Amygdala (tissue), 56 donors: ENCODE results near the gene HPCAL1.
A peak's percentile ranks its signal among the peaks of the same experiment; 100 is the strongest.

Experiments
- DNase-seq, 56 donors: peaks; one replicate each; lab custom pipeline; 2025; lab: John Stamatoyannopoulos, UW

Gene HPCAL1

DNA sequence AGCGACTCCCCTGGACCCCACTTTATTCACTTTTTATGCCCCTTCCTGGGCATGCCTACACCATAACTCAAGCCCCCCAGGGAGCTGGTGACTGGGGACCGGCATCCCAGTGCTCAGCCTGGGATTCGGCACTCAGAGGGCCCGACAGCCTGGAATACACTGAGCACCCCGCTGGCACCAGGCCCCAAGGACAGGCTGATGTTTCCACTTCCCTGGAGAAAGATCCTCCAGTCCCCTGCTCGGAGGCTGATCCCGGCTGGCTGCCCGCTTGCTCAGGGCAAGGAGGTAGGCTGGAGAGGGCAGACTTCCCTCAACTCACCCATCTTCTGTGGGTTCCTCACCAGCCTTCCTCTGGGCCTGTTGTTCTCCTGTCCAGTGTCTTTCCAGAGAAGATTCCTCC is 108.9 kb downstream of the HPCAL1 start:
- no peak for DNase-seq

GRCh38 chr2:10412380-10412779 is 109.7 kb downstream of the HPCAL1 start:
- DNase-seq = peak in 4 of 56 donors; percentile 8 to 25 (median 20)

DNA sequence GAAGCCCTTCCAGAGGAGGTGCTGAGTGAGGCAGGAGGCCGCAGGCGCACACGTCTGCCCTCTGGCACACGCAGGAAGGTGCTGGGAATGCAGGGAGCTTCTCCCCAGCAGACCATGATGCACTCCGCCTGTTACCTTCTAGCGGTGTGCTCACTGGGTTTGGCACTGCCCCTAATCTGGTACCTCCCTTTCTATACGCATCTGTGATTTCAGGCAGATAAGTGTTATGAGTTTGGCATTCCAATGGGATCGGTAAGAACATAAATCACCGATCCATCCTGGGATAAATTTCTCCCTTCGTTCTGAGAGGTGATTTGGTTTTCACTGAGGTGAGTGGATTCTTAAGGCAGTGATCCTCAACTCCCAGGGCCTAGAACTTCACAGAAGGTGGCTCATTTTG is 110.8 kb downstream of the HPCAL1 start:
- no peak for DNase-seq

DNA sequence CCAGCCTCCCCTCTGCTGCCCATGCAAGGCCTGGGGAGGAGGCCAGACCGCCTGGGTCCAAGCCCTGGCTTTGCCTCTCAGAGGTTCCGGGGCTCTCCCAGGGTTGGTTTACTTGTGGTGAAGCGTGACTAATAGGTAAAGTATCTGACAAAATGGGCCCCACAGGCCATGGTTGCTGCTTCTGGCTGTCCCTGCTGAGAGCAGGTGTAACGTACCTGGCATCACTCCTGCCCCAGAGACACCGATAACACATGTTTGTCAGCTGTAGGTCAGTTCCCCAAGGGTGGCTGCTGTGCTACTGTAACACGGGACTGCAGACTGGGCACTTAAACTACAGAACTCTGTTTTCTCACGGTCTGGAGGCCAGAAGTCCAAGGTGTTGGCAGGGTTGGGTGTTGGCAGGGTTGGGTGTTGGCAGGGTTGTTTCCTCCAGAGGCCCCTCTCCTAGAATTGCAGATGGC is 111.3 kb downstream of the HPCAL1 start:
- peak in 2 of 56 donors; percentile 30 to 38 for DNase-seq

GRCh38 chr2:10414591-10414990 is 111.9 kb downstream of the HPCAL1 start:
- peak in 1 of 56 donors; percentile 37 for DNase-seq

DNA sequence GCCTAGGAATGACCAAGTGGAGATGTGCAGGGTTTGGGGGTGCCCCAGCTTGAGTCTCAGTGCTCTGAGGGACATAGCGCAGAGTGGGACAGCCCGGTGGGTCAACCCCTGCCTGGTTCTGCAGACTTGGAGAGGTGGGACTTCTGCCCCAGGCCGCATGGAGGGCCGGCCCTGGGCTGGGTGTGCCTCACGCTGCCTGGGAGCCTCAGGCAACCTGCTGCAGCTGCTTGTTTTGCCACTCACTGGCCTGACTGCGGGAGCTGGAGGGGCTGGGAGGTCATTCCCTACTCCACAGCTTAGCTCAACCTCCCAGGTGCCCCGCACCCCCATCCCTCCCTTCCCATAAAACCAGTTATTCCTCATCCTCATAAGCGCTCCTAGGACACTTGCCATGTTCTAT is 112.3 kb downstream of the HPCAL1 start:
- no peak for DNase-seq

DNA sequence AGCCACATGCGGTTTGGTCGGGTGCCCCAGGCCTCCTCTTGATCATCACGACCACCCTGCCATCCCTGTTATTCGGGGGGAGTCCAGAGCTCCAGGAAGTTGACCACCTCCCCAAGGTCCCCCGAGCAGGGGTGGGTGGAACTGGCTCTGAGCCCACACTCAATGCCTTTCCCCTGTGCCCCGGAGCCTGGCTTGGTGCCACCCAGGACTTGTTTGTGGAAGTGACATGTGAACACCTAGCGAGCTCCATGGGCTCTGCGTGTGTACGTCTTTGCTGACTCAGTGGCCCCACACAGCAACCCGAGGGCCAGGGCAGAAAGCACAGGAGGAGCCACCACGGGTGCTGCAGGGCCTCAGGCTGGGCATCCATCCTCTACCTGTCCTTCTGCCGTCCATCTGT is 112.9 kb downstream of the HPCAL1 start:
- no peak for DNase-seq

DNA sequence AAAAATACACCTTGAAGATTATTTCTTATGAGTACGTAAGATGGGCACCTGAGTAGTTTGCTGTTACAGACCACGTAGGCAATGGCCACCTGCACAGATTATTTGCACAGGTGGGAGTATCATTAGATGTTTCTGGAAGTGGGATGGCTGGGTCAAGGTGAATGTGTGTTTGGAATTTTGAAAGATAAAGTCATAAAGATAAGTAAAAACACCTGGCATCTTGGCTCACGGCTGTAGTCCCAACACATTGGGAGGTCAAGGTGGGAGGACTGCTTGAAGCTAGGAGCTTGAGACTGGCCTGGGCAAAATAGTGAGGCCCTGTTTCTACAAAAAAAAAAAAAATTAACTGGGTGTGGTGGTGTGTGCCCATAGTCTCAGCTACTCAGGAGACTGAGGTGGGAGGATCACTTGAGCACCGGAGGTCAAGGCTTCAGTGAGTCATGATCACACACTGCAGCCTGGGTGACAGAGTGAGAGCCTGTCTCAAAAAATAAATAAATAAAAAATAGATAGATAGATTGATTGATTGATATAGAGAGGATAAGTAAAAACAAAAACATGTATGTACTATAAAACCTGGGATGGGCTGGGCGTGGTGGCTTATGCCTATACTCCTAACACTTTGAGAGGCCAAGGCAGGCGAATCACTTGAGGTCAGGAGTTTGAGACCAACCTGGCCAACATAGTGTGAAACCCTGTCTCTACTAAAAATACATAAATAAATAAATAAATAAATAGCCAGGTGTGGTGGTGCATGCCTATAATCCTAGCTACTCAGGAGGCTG is 115.0 kb downstream of the HPCAL1 start:
- DNase-seq = no peak

GRCh38 chr2:10419553-10420257 is 117.0 kb downstream of the HPCAL1 start:
- no peak for DNase-seq

GRCh38 chr2:10422251-10422650 is 119.5 kb downstream of the HPCAL1 start:
- no peak for DNase-seq

GRCh38 chr2:10422732-10423399 is 120.2 kb downstream of the HPCAL1 start:
- no peak for DNase-seq

DNA sequence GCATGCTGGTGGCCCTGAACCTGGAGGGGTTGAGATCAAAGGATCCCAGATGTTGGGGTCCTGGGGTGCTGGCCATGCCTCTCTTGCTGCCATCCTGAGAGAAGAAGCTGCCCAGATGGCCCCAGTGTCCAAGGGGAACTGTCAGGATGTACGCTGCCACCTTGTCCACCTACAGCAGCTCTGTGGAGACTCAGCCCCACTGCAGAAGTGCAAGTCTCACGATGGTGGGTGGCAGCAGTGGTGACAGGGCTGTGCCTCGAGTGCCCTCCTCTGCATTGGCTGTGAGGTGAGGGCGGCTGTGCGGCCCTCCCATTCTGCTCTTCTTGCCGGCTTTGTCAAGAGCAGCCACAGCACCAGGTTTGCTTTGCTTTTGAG is 120.7 kb downstream of the HPCAL1 start:
- no peak for DNase-seq

GRCh38 chr2:10424051-10424450 is 121.3 kb downstream of the HPCAL1 start:
- no peak for DNase-seq

GRCh38 chr2:10424916-10425505 is 122.3 kb downstream of the HPCAL1 start:
- no peak for DNase-seq

- DNase-seq = no peak
Observed at GRCh38 chr2:10425699-10426098, 123.0 kb downstream of the HPCAL1 start.

DNA sequence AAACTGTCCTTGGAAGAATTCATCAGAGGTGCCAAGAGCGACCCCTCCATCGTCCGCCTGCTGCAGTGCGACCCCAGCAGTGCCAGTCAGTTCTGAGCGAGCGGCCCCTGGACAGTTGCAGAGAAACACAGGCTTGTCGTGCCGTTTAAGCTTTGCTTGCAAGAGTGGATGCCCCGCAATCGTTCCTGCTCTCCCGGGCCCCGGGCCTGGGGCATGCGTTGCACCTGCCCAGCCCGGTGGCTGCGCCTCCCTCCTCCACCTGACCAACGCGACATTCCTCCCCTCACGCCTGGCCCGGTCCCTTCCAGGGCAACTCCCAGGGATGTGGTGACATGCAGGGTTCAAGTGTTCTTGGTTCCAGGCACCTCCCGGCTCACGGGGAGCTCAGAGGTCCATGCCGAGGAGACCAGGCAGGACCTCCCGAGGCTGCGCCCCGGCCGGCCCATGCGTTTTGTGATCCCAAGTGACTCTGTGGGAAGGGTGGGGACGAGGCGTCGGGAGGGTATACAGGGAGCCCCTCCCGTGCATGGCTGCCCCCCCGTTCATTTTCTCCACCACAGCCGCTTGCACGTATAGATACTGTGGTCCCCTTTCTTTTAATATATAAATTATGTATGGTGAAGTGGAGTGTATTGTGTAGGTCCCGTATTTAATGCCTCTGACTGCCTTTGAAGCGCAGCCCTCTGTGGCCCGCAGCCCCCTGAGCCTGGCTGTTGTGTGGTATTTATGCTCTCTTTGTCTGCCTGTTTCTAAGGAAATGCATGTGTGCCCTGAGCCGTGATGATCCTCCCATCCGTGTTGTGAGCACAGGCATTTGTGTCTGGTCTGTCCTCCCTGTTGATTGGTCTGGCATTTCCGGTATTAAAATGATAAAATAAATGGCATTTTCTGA is 124.3 kb downstream of the HPCAL1 start:
- DNase-seq = no peak

GRCh38 chr2:10427618-10427949 is 124.9 kb downstream of the HPCAL1 start:
- no peak for DNase-seq

DNA sequence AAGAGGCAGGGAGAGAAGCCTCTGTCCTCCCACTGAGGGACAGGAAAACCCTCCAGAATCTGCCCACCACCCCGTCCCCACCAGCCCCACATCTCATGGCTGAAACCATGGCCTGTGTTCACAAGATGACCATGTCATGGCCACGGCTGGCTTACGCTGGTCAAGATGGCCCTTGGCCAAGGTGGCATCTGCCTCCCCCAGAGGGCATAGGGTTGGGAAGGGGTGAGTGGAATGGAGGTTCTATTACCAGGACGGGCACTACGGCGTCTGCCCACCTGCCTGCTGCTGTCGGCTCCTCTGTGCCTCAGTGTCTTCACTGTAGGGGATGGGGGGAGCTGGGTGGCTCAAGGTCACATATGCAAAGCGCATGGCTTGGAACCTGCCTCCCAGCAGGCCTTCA is 125.7 kb downstream of the HPCAL1 start:
- DNase-seq = no peak

GRCh38 chr2:10428924-10429323 is 126.2 kb downstream of the HPCAL1 start:
- no peak for DNase-seq
